Liver (tissue), 3 donors: ENCODE measurements around the gene RBFA.

Source experiments
- EGR1 ChIP-seq, 2 donors: IDR thresholded peaks; 2 replicates each; pipeline ENCODE4 v1.6.1; 2016 to 2018; ENCODE audit warnings: antibody characterized with exemption in 2 of 2, low read depth in 2 of 2
- RXRA ChIP-seq, 2 donors: IDR thresholded peaks; 2 replicates each; pipeline ENCODE4 v1.6.1; 2017 to 2018; ENCODE audit warnings: antibody characterized with exemption in 2 of 2, mild to moderate bottlenecking in 1 of 2
- TF ChIP-seq, protein P1 (sequence below): fragments of 150-350 bp; IDR thresholded peaks from 2 replicates; pipeline ENCODE4 v1.5.1; 2017; ENCODE audit warnings: improper control_type of control experiment, low read depth, low read length; ENCODE audit not compliant: missing input control
- TF ChIP-seq, protein P2 (sequence below): IDR thresholded peaks from 2 replicates; pipeline ENCODE4 v1.6.1; 2016; ENCODE audit warnings: antibody characterized with exemption
- donor health status: healthy.
- donor health status: healthy.

DNA sequence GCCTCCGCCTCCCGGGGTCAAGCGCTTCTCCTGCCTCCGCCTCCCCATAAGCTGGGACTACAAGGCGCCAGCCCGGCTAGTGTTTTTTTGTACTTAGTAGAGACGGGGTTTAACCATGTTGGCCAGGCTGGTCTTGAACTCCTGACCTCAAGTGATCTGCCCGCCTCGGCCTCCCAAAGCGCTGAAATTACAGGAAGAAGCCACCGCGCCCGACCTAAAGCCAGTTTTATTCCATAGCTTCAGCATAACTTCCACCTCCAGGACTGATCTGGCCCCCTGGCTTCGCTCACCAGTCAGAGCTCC lies 45.1 kb upstream of the RBFA start:
- TF ChIP-seq EGR1 (IDR thresholded peaks at IDR 0.05; ENCODE audit: low read depth in 2 of 2), result no peak
- TF ChIP-seq, protein P1, sequence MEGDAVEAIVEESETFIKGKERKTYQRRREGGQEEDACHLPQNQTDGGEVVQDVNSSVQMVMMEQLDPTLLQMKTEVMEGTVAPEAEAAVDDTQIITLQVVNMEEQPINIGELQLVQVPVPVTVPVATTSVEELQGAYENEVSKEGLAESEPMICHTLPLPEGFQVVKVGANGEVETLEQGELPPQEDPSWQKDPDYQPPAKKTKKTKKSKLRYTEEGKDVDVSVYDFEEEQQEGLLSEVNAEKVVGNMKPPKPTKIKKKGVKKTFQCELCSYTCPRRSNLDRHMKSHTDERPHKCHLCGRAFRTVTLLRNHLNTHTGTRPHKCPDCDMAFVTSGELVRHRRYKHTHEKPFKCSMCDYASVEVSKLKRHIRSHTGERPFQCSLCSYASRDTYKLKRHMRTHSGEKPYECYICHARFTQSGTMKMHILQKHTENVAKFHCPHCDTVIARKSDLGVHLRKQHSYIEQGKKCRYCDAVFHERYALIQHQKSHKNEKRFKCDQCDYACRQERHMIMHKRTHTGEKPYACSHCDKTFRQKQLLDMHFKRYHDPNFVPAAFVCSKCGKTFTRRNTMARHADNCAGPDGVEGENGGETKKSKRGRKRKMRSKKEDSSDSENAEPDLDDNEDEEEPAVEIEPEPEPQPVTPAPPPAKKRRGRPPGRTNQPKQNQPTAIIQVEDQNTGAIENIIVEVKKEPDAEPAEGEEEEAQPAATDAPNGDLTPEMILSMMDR, result no peak
- TF ChIP-seq, protein P2, sequence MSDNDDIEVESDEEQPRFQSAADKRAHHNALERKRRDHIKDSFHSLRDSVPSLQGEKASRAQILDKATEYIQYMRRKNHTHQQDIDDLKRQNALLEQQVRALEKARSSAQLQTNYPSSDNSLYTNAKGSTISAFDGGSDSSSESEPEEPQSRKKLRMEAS, result no peak
- TF ChIP-seq RXRA (IDR thresholded peaks at IDR 0.05), result no peak
